ENCODE data around the gene OBSCN.

DNA sequence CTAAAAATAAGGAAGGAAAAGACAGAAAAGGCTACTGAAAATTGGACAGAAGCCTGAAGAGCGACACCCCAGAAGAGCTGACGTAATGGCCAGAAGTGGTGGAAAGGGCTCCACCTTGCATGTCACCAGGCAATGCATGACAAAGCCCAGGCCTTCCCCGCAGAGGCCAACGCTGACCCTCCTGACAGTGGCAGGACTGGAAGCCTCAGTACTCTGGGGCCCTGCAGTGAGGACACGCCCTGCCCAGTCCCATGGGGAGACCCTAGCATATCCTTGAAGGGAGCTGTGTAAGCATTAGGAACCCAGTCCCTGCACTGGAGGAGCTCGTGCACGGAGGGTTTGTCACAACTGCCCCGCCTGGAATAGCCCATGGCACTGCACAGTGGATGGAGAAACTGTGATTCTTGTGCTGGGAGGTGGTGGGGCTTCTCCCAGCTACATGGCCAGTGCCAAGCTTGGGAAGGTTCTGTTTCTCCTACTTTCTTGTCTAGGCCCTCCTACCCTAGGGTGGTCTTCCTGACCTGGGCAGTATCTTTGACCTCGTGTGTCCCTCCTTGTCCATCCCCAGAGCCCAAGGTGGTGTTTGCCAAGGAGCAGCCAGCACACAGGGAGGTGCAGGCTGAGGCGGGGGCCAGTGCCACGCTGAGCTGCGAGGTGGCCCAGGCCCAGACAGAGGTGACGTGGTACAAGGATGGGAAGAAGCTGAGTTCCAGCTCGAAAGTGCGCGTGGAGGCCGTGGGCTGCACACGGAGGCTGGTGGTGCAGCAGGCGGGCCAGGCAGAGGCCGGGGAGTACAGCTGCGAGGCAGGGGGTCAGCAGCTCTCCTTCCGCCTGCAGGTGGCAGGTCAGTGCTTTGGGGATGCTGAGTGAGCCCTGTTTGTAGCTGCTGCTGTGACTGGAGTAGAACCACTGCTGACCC is 60.4 kb downstream of the OBSCN start:
- no peak for TF ChIP-seq POLR2A (IDR thresholded peaks at IDR 0.05)
- no peak for TF ChIP-seq CTCF (IDR thresholded peaks at IDR 0.05)

All from heart left ventricle (tissue), 13 donors.